HG03442 (cell line): ENCODE results near the gene ZNF594.
"Not testable (repeated sequence)": the region's sequence is repeated elsewhere in the genome, so short reads cannot be mapped to it uniquely, and the experiment has no call there.

Source experiments
- ATAC-seq: cut with Tn5 transposase; IDR thresholded peaks from one replicate; pipeline ENCODE4 v1.9.1; 2021; ENCODE audit warnings: mild to moderate bottlenecking, moderate library complexity; ENCODE audit not compliant: unreplicated experiment

The ZNF594 gene

DNA sequence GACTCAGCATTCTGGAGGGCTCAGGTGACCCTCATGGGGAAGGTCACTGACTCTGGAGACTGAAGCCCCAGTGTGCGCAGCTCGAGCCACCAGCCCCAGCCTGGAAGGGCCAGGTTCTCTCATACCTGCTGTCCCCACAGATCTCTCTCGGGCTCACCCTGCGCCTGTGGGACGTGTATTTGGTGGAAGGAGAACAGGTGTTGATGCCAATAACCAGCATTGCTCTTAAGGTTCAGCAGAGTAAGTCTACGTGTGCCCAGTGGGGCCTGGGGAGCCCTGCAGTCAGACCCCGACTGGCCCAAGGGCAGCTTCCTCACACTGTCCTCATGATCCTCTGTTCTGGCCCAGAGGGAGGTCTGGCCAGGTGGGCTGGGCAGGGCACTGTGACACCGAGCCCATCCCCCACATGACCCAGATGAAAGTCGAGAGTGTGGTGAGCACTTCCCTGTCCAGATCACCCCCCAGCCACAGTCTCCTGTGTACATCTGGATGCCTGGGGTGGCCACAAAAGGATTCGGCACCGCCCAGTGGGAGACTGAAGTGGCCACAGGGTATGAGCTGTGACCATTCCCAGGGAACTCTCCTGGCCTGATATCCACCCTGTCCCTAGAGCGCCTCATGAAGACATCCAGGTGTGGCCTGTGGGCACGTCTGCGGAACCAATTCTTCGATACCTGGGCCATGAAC lies 54.0 kb downstream of the ZNF594 start:
- ATAC-seq: not testable (repeated sequence)

DNA sequence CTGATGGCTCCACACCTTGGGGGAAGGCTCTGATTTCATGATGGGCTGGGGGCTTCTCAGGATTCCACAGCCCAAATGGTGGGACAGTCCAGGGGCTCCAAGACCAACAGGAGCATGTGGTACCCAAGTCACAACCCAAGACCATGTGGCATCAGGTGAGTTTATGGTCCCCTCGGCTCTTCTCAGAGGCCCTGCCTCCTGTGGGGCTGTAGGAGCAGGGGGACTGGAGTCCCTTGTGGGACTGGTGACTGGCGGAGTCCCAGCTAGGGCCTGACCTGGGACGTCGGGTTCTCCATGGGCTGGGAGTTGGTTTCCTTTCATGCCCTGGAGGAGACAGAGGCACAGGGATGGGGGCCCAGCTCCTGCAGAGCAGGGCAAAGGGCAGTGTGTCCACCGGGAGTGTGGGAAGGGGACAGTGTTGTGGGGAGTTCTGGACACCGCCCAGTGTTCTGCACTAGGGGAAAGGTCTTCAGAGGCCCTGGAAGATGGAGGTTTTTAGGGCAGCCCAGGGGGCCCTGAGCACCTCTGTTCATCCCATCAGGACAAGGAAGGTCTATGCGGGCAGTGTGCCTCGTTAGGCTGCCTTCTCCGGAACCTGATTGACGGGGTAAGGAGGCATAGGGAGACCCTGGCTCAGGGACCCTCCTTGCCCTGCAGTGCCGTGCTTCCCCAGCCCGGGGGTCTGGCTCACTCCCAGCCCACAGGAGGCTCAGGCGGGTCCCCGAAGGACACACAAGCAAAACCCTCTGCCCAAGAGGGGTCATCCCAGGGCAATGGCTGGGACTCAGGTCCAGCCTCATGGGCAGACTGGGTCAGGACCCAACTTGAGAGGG lies 54.9 kb downstream of the ZNF594 start:
- ATAC-seq: not testable (repeated sequence)

DNA sequence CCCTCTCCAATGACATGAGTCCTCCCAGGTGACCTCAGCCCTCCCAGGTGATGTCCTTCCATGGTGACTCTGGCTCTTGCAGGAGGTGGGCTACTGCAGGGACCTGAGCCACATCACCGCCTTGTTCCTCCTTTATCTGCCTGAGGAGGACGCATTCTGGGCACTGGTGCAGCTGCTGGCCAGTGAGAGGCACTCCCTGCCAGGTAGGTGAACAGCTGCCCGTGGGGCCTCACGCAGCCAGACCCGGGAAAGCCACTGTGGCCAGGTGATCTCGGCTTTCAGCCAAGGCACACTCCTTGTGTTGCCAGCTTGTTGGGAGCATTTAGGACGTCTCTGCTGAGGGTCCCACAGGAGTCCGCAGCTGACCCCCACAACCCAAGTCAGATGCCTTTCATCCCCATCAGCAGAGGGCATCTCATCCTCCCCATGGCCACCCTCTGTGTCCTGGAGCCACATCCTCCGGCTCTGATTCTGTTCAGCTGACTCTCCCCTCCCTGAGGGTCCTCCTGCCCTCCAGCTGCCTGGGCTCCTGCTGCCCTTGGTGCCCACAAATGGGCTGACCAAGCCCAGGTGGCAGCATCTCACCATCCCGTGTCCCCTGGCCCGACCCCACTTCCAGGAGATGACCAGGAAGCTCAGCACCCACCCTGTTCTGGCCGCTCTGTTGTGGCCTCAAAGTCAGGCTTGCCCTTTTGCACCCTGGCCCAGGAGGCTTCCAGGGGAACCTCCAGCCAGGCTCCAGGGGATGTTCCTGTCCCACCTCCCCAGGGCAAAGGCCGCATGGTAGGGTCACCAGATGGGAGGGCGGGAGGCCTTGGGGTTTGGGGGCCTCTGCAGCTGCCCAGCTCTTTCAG lies 55.7 kb downstream of the ZNF594 start:
- ATAC-seq: no peak

DNA sequence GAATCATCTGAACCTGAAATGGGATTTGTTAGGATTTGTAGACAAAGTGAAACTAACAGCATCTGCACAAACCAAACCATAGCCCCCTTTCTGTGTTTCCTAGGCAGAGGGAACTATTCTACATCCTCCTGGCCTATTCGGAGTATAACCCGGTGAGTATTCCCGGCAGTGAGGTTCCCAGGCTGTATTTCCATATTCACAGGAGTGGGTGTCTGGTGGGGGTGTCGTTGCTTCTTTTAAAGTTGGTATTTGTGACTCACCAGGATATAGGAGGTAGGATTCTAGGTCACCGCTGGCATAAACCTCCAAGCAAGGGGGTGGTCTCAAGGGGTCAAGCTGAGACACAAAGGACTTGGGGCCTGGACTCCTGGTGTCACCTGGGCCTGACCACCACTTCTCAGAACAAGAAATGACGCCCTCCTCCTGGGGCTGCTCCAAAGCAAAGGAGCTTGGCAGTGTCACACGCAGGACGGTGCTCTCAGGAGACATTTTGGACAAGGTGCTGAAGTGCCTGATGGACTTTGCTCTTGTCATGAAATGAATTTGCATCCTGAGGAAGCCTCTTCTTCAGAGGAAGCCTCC lies 56.4 kb downstream of the ZNF594 start:
- not testable (repeated sequence) for ATAC-seq

DNA sequence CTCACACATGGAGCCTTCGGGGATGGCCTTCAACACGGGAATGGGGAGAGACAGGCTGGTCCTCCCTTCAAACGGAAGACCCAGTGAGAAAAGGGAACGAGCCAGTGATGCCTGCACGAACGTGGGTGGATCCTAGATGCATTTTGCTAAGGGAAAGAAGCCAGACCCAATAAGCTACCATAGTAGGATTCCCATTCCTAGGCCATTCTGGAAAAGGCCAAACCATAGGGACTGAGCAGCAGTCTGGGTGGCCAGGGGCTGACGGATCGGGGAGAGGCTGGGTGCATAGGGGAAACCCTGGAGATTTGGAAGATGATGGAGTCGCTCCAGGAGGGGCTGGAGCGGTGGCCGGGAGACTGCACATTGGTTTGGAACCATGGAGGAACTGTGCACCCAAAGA lies 57.1 kb downstream of the ZNF594 start:
- ATAC-seq: not testable (repeated sequence)

DNA sequence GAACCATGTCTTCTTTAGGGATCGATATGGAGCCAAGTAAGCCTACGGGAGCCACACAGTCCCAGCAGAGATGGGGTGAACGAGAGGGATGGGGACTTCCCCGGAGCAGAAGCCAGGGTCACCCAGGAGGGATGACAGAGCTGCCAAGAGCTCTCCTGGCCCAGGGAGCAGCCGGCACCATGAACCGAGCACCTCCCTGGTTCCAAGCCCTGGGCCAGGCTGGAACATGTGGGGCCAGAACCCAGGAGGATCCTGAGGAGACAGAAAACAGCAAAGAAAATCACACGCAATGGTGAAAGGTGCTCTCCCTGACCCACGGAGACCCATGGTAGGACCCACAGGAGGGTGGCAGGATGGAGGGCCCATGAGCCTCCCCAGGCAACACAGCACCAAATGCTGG lies 57.7 kb downstream of the ZNF594 start:
- ATAC-seq: not testable (repeated sequence)

DNA sequence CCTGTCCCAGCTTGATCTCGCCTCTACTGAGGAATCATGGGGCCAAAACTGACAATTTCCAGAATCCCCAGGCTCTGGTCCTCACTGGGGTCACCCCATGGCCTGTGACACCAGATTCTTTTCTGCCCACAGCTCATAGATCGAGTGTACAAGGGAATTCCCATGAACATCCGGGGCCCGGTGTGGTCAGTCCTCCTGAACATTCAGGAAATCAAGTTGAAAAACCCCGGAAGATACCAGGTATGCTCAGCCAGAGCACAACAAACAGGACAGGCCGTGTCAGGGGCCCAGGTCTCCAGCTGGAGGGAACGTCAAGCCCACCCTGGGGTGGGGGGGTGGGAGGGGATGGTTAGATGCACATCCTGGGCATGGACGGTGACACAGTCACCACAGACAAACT lies 58.4 kb downstream of the ZNF594 start:
- ATAC-seq: no peak

DNA sequence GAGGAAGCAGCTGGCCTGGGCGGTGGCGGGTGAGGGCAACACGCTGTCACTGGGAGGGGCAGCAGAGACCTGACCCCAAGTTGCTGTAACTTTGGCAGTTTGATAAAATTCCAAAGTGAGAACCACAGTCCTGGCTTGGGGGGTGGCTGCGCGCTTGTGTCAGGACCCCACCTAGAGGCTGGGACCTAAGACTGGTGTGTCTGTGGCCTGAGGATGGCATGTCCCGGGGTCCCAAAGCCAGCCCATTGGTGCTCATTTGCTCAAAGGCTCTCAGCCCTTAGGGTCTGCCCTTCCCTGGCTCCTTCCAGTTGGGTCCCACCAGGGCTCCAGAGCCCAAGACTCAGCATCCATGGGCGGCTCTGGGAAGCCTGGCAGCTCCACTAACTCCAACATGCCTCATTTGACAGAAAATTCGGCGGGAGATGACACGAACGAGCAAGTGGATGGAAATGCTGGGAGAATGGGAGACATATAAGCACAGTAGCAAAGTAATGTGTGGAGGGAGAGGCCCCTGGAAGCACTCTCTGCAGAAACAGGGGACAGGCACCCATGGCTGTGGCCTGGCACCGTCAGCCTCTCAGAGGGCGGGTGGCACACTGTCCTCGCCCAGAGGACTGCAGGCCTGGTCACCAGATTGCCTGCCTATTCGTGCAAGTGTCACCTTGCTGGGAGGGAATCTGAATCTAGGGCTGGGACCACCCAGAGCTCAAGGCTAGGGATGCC lies 59.0 kb downstream of the ZNF594 start:
- not testable (repeated sequence) for ATAC-seq

DNA sequence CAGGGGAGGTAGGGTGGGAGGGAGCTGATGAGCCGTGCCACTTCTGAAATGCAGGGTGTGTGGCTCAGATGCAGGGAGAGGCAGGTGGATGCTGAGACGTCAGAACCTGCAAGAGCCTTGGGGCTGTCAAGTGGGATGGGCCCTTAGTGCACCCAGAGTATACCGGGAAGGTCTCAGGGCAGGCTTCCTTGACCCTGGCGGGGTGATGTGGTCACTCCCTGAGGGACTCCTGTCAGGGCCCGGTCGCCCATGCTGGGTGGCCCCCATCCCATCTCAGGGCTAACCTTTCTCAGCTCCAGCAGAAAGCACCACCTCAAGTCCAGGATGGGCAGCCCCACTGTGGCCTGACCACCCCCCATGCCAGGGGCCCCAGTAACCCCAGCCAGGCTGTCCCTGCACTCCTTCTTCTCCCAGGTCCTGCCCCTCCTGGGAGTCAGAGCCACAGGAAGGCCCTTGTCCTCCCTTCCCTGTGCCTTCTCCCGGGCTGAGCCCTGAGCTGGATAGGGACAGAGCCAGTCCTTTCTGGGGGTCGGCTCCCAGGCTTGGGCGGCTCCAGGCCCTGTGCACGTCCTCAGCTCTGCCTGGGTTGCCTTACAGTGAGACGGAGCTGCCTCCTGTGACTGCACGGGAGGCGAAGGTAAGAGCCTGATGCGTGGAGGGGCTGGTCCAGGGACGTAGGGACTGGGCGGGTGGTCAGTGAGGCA lies 59.7 kb downstream of the ZNF594 start:
- ATAC-seq: not testable (repeated sequence)

DNA sequence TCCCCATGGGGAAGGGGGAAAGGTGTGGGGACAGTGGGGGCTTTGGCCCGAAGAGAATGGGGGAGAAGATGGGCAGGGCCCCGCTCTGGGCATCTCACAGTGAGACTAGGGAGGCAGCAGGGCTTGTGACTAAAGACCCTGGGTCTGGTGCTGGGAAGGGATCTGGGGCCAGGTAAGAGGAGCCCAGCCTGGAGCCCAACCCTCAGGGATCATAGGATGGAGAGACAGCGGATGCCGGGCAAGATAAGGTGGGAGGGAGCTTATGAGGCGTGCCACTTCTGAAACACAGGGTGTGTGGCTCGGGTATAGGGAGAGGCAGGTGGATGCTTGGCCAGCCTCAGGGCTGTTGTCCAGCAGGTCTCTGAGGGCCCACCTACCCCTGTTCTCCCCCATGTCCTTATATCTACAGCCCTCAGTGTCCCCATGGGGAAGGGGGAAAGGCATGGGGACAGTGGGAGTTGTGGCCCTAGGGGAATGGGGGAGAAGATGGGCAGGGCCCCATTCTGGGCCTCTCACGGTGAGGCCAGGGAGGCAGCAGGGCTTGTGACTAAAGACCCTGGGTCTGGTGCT lies 60.4 kb downstream of the ZNF594 start:
- ATAC-seq: no peak

DNA sequence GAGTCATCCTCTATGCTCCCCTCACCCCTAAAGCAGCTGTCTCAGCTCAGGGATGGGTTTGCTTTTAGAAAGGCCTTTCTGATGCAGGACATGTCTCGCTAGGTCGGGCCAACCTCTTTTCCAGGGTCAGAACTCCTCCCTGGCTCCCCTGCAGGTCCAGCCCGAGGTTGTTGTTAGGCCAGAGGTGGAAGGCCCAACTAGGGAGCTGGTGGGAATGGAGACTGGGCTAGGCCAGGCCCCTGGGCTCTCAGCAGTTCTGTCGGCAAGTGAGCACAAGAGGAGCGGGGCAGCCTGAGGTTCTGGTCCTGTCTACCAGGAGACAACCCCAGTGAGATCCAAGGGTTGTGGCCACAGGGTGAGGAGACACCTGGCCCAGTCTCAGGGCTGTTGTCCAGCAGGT lies 61.0 kb downstream of the ZNF594 start:
- ATAC-seq: not testable (repeated sequence)

DNA sequence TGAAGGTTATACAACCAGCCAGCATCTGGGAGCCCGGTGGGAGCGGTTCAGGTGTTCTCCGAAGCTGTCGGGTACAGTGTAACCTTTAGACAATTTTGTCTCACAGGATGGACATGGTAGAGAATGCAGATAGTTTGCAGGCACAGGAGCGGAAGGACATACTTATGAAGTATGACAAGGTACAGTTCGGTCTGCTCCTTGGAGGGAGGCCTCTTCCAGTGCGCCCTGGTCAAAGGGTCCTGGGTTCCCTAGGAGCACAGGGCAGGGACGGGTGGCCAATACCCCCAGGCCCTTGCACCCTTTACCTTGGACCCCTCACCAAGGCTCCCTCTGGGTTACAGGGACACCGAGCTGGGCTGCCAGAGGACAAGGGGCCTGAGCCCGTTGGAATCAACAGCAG lies 61.4 kb downstream of the ZNF594 start:
- not testable (repeated sequence) for ATAC-seq

DNA sequence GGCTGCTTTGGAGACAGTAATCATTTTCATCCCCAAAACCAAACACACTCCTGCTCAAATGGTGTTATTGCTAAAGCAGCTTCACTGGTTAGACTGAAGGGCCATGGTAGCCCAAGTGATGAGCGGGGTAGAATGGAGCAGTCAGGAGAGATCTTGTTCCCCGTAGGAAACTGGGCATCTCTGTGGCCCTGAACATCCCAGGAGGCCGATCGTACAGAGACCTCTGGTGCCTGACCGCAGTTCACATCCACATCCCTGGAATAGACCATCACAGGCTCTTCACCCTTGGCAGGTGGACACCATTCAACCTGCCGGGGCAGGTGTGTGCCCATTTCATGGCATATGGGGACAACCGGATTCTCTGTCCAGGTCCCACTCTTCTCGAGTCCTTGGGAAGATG lies 61.9 kb downstream of the ZNF594 start:
- not testable (repeated sequence) for ATAC-seq
